Osteoblast (primary cell): ENCODE measurements around the gene GRK2. TPM values are rescaled to one million over a fixed set of nuclear protein-coding genes. Genes with fewer than 3 reads are reported as not detected.
A peak's percentile ranks its signal among the peaks of the same experiment; 100 is the strongest.

ENCODE experiments used
- DNase-seq: peaks from one replicate; pipeline ENCODE4 v3.0.0; 2011; ENCODE audit warnings: low spot score, mixed read lengths; ENCODE audit not compliant: insufficient read length; ENCODE audit errors: missing footprints
- H2AFZ ChIP-seq: 2 replicates; pipeline ENCODE4 v1.6.0; 2011; ENCODE audit warnings: mild to moderate bottlenecking, low read length
- H3K27ac ChIP-seq: 2 replicates; pipeline ENCODE4 v1.5.1; 2011; ENCODE audit warnings: mild to moderate bottlenecking, low read depth, low read length, moderate library complexity
- H3K27me3 ChIP-seq: 2 replicates; pipeline ENCODE4 v1.6.0; 2012; ENCODE audit warnings: mild to moderate bottlenecking, control low read depth, inconsistent platforms, low read length, moderate library complexity; ENCODE audit not compliant: insufficient read depth
- H3K36me3 ChIP-seq: 2 replicates; pipeline ENCODE4 v1.5.1; 2011; ENCODE audit warnings: mild to moderate bottlenecking, low read length, control low read depth, moderate library complexity; ENCODE audit not compliant: insufficient read depth
- H3K4me1 ChIP-seq: 2 replicates; pipeline ENCODE4 v1.5.1; 2011; ENCODE audit warnings: mild to moderate bottlenecking, low read length, control low read depth, moderate library complexity; ENCODE audit not compliant: insufficient read depth
- H3K4me2 ChIP-seq: 2 replicates; pipeline ENCODE4 v1.6.0; 2011; ENCODE audit warnings: mild to moderate bottlenecking, low read length; ENCODE audit not compliant: insufficient read depth
- H3K4me3 ChIP-seq: fragments of 200-600 bp; sonication (generic); 3 replicates; pipeline ENCODE4 v1.5.1; 2012; ENCODE audit warnings: mild to moderate bottlenecking, low read length, inconsistent platforms; ENCODE audit not compliant: insufficient read depth
- H3K79me2 ChIP-seq: 2 replicates; pipeline ENCODE4 v1.6.0; 2012; ENCODE audit warnings: mild to moderate bottlenecking, low read length, control low read depth, inconsistent platforms; ENCODE audit not compliant: insufficient read depth
- H3K9me3 ChIP-seq: 2 replicates; pipeline ENCODE4 v1.5.1; 2011; ENCODE audit warnings: low read depth, low read length, control low read depth
- H4K20me1 ChIP-seq: 2 replicates; pipeline ENCODE4 v1.6.0; 2012; ENCODE audit warnings: mild to moderate bottlenecking, low read length, control low read depth; ENCODE audit not compliant: insufficient read depth
- total RNA-seq: library from RNA; depleted of rRNA; stranded (reverse); fragments of >200 nt; gene quantifications from 2 replicates; pipeline ENCODE4 v1.2.3, GENCODE V29; 2012
- TF ChIP-seq, protein P1 (sequence below): IDR thresholded peaks from 2 replicates; pipeline ENCODE4 v1.5.1; 2011; ENCODE audit warnings: mild to moderate bottlenecking, low read depth, low read length, moderate library complexity; ENCODE audit errors: extremely low read depth

The GRK2 gene
- 21.4 and 23.6 TPM in 2 replicates for total RNA-seq

DNA sequence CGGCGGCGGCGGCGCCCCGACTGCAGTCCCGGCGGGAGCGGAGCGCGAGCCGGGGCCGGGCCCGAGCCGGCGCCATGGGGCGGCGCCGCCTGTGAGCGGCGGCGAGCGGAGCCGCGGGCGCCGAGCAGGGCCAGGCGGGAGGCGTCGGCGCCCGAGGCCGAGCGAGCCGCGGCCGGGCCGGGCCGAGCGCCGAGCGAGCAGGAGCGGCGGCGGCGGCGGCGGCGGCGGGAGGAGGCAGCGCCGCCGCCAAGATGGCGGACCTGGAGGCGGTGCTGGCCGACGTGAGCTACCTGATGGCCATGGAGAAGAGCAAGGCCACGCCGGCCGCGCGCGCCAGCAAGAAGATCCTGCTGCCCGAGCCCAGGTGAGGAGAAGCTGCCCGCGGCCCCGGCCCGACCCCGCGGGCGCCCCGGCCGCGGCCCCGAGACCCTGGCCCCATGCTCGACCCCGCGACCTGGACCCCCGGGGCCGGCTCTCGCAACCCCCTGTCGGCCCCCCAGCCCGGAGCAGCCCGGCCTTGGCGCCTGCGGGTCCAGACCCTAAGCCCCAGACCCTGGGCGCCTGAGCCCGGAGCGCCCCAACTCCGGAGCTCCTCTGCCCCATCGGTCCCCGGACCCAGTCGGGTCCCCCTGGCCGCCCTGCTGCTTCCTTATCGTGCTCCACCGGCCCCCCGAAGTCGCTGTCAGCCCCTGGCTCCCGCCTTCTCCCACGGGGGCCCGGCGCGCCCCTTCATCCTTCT is at the start of gene GRK2:
Gene GRK2, plus strand, starts transcription at position 25 of the 739 bp plus-strand sequence. Its CDS starts 227 bp downstream, at position 252.
- Histone ChIP-seq H3K27me3 (no peaks in the 10 kb centered on the region), H3K4me1 (peaks cover 53% of the 10 kb centered on the region), H3K36me3 (peaks cover 8% of the 10 kb centered on the region), H3K27ac (peak within 1 kb of the TSS; percentile 34), H4K20me1 (peaks cover 44% of the 10 kb centered on the region), H3K79me2 (peaks cover 55% of the 10 kb centered on the region), H2AFZ (peak within 1 kb of the TSS; percentile 63), H3K4me2 (peak within 1 kb of the TSS; percentile 90), H3K4me3 (peak within 1 kb of the TSS; percentile 86), H3K9me3 (no peaks in the 10 kb centered on the region)
- TF ChIP-seq, protein P1, sequence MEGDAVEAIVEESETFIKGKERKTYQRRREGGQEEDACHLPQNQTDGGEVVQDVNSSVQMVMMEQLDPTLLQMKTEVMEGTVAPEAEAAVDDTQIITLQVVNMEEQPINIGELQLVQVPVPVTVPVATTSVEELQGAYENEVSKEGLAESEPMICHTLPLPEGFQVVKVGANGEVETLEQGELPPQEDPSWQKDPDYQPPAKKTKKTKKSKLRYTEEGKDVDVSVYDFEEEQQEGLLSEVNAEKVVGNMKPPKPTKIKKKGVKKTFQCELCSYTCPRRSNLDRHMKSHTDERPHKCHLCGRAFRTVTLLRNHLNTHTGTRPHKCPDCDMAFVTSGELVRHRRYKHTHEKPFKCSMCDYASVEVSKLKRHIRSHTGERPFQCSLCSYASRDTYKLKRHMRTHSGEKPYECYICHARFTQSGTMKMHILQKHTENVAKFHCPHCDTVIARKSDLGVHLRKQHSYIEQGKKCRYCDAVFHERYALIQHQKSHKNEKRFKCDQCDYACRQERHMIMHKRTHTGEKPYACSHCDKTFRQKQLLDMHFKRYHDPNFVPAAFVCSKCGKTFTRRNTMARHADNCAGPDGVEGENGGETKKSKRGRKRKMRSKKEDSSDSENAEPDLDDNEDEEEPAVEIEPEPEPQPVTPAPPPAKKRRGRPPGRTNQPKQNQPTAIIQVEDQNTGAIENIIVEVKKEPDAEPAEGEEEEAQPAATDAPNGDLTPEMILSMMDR = no peak
- DNase-seq = peak; percentile 99

DNA sequence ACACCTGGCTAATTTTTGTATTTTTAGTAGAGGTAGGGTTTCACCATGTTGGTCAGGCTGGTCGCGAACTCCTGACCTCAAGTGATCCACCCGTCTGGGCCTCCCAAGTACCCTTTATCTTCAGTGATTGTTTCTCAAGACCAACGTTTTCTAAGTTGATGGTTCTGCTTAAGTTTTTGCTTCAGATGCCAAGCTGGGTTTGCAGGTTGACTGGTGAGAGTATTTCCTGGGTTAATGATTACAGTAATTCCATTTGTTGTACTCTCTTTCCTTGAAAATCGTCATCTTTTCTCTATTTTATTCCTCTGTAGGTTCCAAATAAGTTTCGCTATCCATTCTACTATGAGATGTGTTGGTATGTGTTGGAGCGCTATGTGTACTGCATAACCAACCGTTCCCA is 38.5 kb upstream of the GRK2 start:
- Histone ChIP-seq H3K4me2 (no peak overlapping the region), H3K4me3 (no peak overlapping the region), H3K27ac (no peak overlapping the region), H3K36me3 (peaks cover 65% of the 10 kb centered on the region), H3K4me1 (no peaks in the 10 kb centered on the region), H4K20me1 (peaks cover 3% of the 10 kb centered on the region), H3K27me3 (no peaks in the 10 kb centered on the region), H2AFZ (no peak overlapping the region), H3K9me3 (no peaks in the 10 kb centered on the region), H3K79me2 (peaks cover 3% of the 10 kb centered on the region)
- no peak for DNase-seq
- TF ChIP-seq, protein P1 = no peak

DNA sequence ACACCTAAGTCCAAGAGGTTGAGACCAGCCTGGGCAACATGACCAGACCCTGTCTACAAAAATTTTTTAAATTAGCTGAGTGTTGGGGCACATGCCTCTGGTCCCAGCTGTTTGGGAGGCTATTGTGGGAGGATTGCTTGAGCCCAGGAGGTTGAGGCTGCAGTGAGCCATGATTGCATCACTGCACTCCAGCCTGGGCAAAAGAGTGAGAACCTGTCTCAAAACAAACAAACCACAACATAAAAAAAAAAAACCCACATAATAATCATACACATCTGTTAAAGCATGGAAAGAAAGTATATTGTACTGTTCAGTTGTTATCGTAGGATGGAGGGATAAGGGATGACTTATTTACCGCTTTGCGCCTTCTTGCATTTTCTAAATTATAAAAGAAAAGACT is 35.9 kb upstream of the GRK2 start:
- TF ChIP-seq, protein P1 = no peak
- no peaks in the 10 kb centered on the region for H3K4me1 ChIP-seq
- peaks cover 3% of the 10 kb centered on the region for H4K20me1 ChIP-seq
- H3K79me2 ChIP-seq = peaks cover 15% of the 10 kb centered on the region
- H3K9me3 ChIP-seq = no peaks in the 10 kb centered on the region
- no peak overlapping the region for H3K27ac ChIP-seq
- H2AFZ ChIP-seq = no peak overlapping the region
- no peak overlapping the region for H3K4me3 ChIP-seq
- no peak for DNase-seq
- H3K27me3 ChIP-seq = no peaks in the 10 kb centered on the region
- peaks cover 47% of the 10 kb centered on the region for H3K36me3 ChIP-seq
- H3K4me2 ChIP-seq = no peak overlapping the region

DNA sequence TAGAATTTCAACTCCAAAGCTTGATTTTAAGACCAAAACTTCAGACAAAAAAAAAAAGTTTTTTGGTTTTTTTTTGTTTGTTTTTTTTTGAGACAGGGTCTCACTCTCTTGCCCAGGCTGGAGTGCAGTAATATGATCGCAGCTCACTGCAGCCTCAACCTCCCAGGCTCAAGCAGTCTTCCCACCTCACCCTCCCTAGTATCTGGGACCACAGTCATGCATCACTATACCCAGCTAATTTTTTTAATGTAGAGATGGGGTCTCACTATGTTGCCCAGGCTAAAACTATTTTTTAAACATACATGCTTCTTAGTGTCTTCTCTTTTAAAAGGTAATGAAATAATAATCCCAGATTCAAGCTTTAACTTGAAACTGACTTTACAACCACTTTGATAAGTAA is 35.4 kb upstream of the GRK2 start:
- peaks cover 16% of the 10 kb centered on the region for H3K79me2 ChIP-seq
- no peaks in the 10 kb centered on the region for H3K27me3 ChIP-seq
- DNase-seq = no peak
- H2AFZ ChIP-seq = no peak overlapping the region
- no peaks in the 10 kb centered on the region for H3K9me3 ChIP-seq
- H3K4me1 ChIP-seq = no peaks in the 10 kb centered on the region
- TF ChIP-seq, protein P1 = no peak
- H3K36me3 ChIP-seq = peaks cover 47% of the 10 kb centered on the region
- peaks cover 3% of the 10 kb centered on the region for H4K20me1 ChIP-seq
- no peak overlapping the region for H3K27ac ChIP-seq
- H3K4me2 ChIP-seq = no peak overlapping the region
- H3K4me3 ChIP-seq = no peak overlapping the region
